Immature natural killer cell (primary cell): ENCODE data around the gene ATP8B4. TPM values are rescaled to one million over a fixed set of nuclear protein-coding genes. Genes with fewer than 3 reads are reported as not detected.
"Not testable (repeated sequence)": the region's sequence is repeated elsewhere in the genome, so short reads cannot be mapped to it uniquely, and the experiment has no call there.

Experiments used
- DNase-seq, 3 donors: peaks; one replicate each; pipeline ENCODE4 v3.0.0; 2022; ENCODE audit warnings: mixed read lengths in 1 of 3
- H3K27ac Mint-ChIP-seq, 6 donors: one replicate each; pipeline ENCODE4 v1.8.0; 2020; ENCODE audit warnings: mixed read lengths in 6 of 6, mild to moderate bottlenecking in 5 of 6, inconsistent platforms in 4 of 6, moderate library complexity in 3 of 6
- H3K27me3 Mint-ChIP-seq, 3 donors: one replicate each; pipeline ENCODE4 v1.8.0; 2020 to 2021; ENCODE audit warnings: low read depth in 3 of 3, mild to moderate bottlenecking in 3 of 3, mixed read lengths in 3 of 3, moderate library complexity in 3 of 3, inconsistent platforms in 1 of 3
- H3K36me3 Mint-ChIP-seq, 3 donors: one replicate each; pipeline ENCODE4 v1.8.0; 2020; ENCODE audit warnings: mixed read lengths in 3 of 3, inconsistent platforms in 2 of 3, mild to moderate bottlenecking in 2 of 3
- H3K4me1 Mint-ChIP-seq, 2 donors: one replicate each; pipeline ENCODE4 v1.8.0; 2020; ENCODE audit warnings: inconsistent platforms in 2 of 2, mild to moderate bottlenecking in 2 of 2, mixed read lengths in 2 of 2, moderate library complexity in 1 of 2
- H3K4me3 Mint-ChIP-seq, 5 donors: one replicate each; pipeline ENCODE4 v1.8.0; 2020; ENCODE audit warnings: mild to moderate bottlenecking in 5 of 5, mixed read lengths in 5 of 5, inconsistent platforms in 3 of 5, moderate library complexity in 3 of 5
- H3K9me3 Mint-ChIP-seq, 6 donors: one replicate each; pipeline ENCODE4 v1.8.0; 2020; ENCODE audit warnings: mild to moderate bottlenecking in 6 of 6, mixed read lengths in 6 of 6, inconsistent platforms in 4 of 6, moderate library complexity in 3 of 6
- polyA plus RNA-seq, 3 donors: library from polyadenylated mRNA; unstranded; fragments of 300-500 nt; fragmentation: Illumina TruSeq; gene quantifications; one replicate each; pipeline ENCODE4 v1.2.3, GENCODE V29; 2021

ATP8B4 gene
- polyA plus RNA-seq, 3 donors from 2014 or later: 10.8 to 22.7 (median 18.5) TPM

GRCh38 chr15:50132251-50132984 is 13.4 kb upstream of the ATP8B4 start:
- H3K9me3 Mint-ChIP-seq, H3K4me3 Mint-ChIP-seq, DNase-seq, H3K27me3 Mint-ChIP-seq, H3K36me3 Mint-ChIP-seq, H3K27ac Mint-ChIP-seq: not testable (repeated sequence)
- peaks cover 0 to 20% of the 10 kb centered on the region in 2 donors for H3K4me1 Mint-ChIP-seq

GRCh38 chr15:50131617-50132016 is 12.6 kb upstream of the ATP8B4 start:
- no peaks in the 10 kb centered on the region for H3K9me3 Mint-ChIP-seq
- peaks cover 0 to 20% of the 10 kb centered on the region in 2 donors for H3K4me1 Mint-ChIP-seq
- no peak overlapping the region for H3K4me3 Mint-ChIP-seq
- H3K27me3 Mint-ChIP-seq: peaks cover 0 to 3% (median 0%) of the 10 kb centered on the region in 3 donors
- DNase-seq: no peak
- no peak overlapping the region for H3K27ac Mint-ChIP-seq
- H3K36me3 Mint-ChIP-seq: no peaks in the 10 kb centered on the region

- H3K4me3 Mint-ChIP-seq: no peak overlapping the region
- no peak for DNase-seq
- peaks cover 0 to 4% (median under 1%) of the 10 kb centered on the region in 6 donors for H3K9me3 Mint-ChIP-seq
- peaks cover 0 to 11% (median 5%) of the 10 kb centered on the region in 3 donors for H3K36me3 Mint-ChIP-seq
- H3K27ac Mint-ChIP-seq: peak overlapping the region in 1 of 6 donors; percentile 31
- no peaks in the 10 kb centered on the region for H3K4me1 Mint-ChIP-seq
- peaks cover 0 to 3% (median 0%) of the 10 kb centered on the region in 3 donors for H3K27me3 Mint-ChIP-seq
These were observed 9.2 kb upstream of the ATP8B4 start for GRCh38 chr15:50128266-50128665.

- H3K4me1 Mint-ChIP-seq: no peaks in the 10 kb centered on the region
These were observed 8.3 kb upstream of the ATP8B4 start for GRCh38 chr15:50127255-50127777.

GRCh38 chr15:50126072-50126471 is 7.0 kb upstream of the ATP8B4 start:
- H3K4me1 Mint-ChIP-seq: peaks cover 0 to 3% of the 10 kb centered on the region in 2 donors
- no peak overlapping the region for H3K27ac Mint-ChIP-seq

More at GRCh38 chr15:50127255-50127777, 8.3 kb upstream of the ATP8B4 start:
- Mint-ChIP-seq H3K36me3 (peaks cover 0 to 11% (median 5%) of the 10 kb centered on the region in 3 donors), H3K27ac (no peak overlapping the region), H3K9me3 (peaks cover 0 to 4% (median under 1%) of the 10 kb centered on the region in 6 donors), H3K27me3 (peaks cover 0 to 3% (median 0%) of the 10 kb centered on the region in 3 donors), H3K4me3 (no peak overlapping the region)
- no peak for DNase-seq

GRCh38 chr15:50124631-50125030 is 5.6 kb upstream of the ATP8B4 start:
- no peak for DNase-seq
- peaks cover 0 to 3% (median 0%) of the 10 kb centered on the region in 3 donors for H3K27me3 Mint-ChIP-seq
- H3K36me3 Mint-ChIP-seq: peaks cover 0 to 11% (median 5%) of the 10 kb centered on the region in 3 donors
- no peak overlapping the region for H3K27ac Mint-ChIP-seq
- peaks cover 0 to 4% (median under 1%) of the 10 kb centered on the region in 6 donors for H3K9me3 Mint-ChIP-seq
- peaks cover 5 to 17% of the 10 kb centered on the region in 2 donors for H3K4me1 Mint-ChIP-seq
- H3K4me3 Mint-ChIP-seq: no peak overlapping the region

More at GRCh38 chr15:50126072-50126471, 7.0 kb upstream of the ATP8B4 start:
- Mint-ChIP-seq H3K27me3 (peaks cover 0 to 3% (median 0%) of the 10 kb centered on the region in 3 donors), H3K4me3 (no peak overlapping the region), H3K9me3 (peaks cover 0 to 4% (median under 1%) of the 10 kb centered on the region in 6 donors), H3K36me3 (peaks cover 0 to 11% (median 5%) of the 10 kb centered on the region in 3 donors)
- no peak for DNase-seq

GRCh38 chr15:50123861-50124557 is 5.0 kb upstream of the ATP8B4 start:
- Mint-ChIP-seq H3K4me3 (no peak overlapping the region), H3K9me3 (peaks cover 0 to 4% (median under 1%) of the 10 kb centered on the region in 6 donors), H3K4me1 (peaks cover 12 to 23% of the 10 kb centered on the region in 2 donors), H3K27me3 (peaks cover 2 to 3% (median 3%) of the 10 kb centered on the region in 3 donors), H3K36me3 (peaks cover 0 to 11% (median 5%) of the 10 kb centered on the region in 3 donors), H3K27ac (no peak overlapping the region)
- DNase-seq: no peak

- H3K27ac Mint-ChIP-seq: no peak overlapping the region
- H3K27me3 Mint-ChIP-seq: peaks cover 4 to 6% (median 5%) of the 10 kb centered on the region in 3 donors
These were observed 1.7 kb upstream of the ATP8B4 start for GRCh38 chr15:50120729-50121128.

GRCh38 chr15:50117431-50118027 is 1.5 kb downstream of the ATP8B4 start:
- Mint-ChIP-seq H3K4me1 (peaks cover 60 to 84% of the 10 kb centered on the region in 2 donors), H3K27ac (peak overlapping the region; percentile 55 to 98 (median 84)), H3K4me3 (peak overlapping the region; percentile 78 to 100 (median 92)), H3K27me3 (peaks cover 4 to 6% (median 5%) of the 10 kb centered on the region in 3 donors), H3K36me3 (peaks cover 8 to 11% (median 8%) of the 10 kb centered on the region in 3 donors), H3K9me3 (no peaks in the 10 kb centered on the region)
- DNase-seq: no peak

More at GRCh38 chr15:50120729-50121128, 1.7 kb upstream of the ATP8B4 start:
- no peak overlapping the region for H3K4me3 Mint-ChIP-seq
- H3K4me1 Mint-ChIP-seq: peaks cover 37 to 55% of the 10 kb centered on the region in 2 donors
- H3K36me3 Mint-ChIP-seq: peaks cover 10 to 11% (median 11%) of the 10 kb centered on the region in 3 donors
- H3K9me3 Mint-ChIP-seq: peaks cover 0 to 4% (median under 1%) of the 10 kb centered on the region in 6 donors
- DNase-seq: no peak

GRCh38 chr15:50116477-50116876 is 2.6 kb downstream of the ATP8B4 start:
- H3K36me3 Mint-ChIP-seq: peaks cover 8 to 11% (median 9%) of the 10 kb centered on the region in 3 donors
- H3K4me1 Mint-ChIP-seq: peaks cover 69 to 95% of the 10 kb centered on the region in 2 donors
- DNase-seq: peak in 2 of 3 donors; percentile 17 to 25
- peaks cover 4 to 6% (median 5%) of the 10 kb centered on the region in 3 donors for H3K27me3 Mint-ChIP-seq
- no peaks in the 10 kb centered on the region for H3K9me3 Mint-ChIP-seq
- peak overlapping the region in 5 of 6 donors; percentile 45 to 88 (median 78) for H3K27ac Mint-ChIP-seq
- H3K4me3 Mint-ChIP-seq: peak overlapping the region; percentile 49 to 81 (median 73)

- H3K27ac Mint-ChIP-seq: peak overlapping the region; percentile 14 to 77 (median 62)
- H3K4me1 Mint-ChIP-seq: peaks cover 81 to 96% of the 10 kb centered on the region in 2 donors
- H3K27me3 Mint-ChIP-seq: peaks cover 2 to 4% (median 3%) of the 10 kb centered on the region in 3 donors
- no peak for DNase-seq
- peaks cover 8 to 11% (median 9%) of the 10 kb centered on the region in 3 donors for H3K36me3 Mint-ChIP-seq
- no peaks in the 10 kb centered on the region for H3K9me3 Mint-ChIP-seq
- peak overlapping the region; percentile 10 to 68 (median 28) for H3K4me3 Mint-ChIP-seq
These were observed 4.8 kb downstream of the ATP8B4 start for GRCh38 chr15:50113992-50114780.

GRCh38 chr15:50113187-50113505 is 5.9 kb downstream of the ATP8B4 start:
- peaks cover 0 to 4% (median 2%) of the 10 kb centered on the region in 3 donors for H3K27me3 Mint-ChIP-seq
- peak overlapping the region in 3 of 5 donors; percentile 16 to 40 (median 34) for H3K4me3 Mint-ChIP-seq
- no peak for DNase-seq
- no peaks in the 10 kb centered on the region for H3K9me3 Mint-ChIP-seq
- H3K27ac Mint-ChIP-seq: peak overlapping the region in 4 of 6 donors; percentile 10 to 92 (median 54)
- H3K4me1 Mint-ChIP-seq: peaks cover 82 to 96% of the 10 kb centered on the region in 2 donors
- H3K36me3 Mint-ChIP-seq: peaks cover 8 to 11% (median 9%) of the 10 kb centered on the region in 3 donors
